K562 (cell line): ENCODE measurements around the gene CD164. TPM values are rescaled to one million over a fixed set of nuclear protein-coding genes. Genes with fewer than 3 reads are reported as not detected.

Source experiments
- ARID4B ChIP-seq: sonication (generic); formaldehyde crosslinking; IDR thresholded peaks from 2 replicates; pipeline ENCODE4 v1.8.0; 2022; ENCODE audit warnings: mild to moderate bottlenecking, missing genetic modification reagents
- ASH1L ChIP-seq: fragments of 450-650 bp; IDR thresholded peaks from 2 replicates; pipeline ENCODE4 v1.6.1; 2018; ENCODE audit warnings: borderline replicate concordance, mild to moderate bottlenecking, low read depth; ENCODE audit not compliant: partially characterized antibody
- CEBPB ChIP-seq: fragments of 450-650 bp; IDR thresholded peaks from 2 replicates; pipeline ENCODE4 v1.6.1; 2016; ENCODE audit warnings: missing genetic modification characterization, missing compliant biosample characterization
- CHD2 ChIP-seq: IDR thresholded peaks from 2 replicates; pipeline ENCODE4 v1.6.1; 2011; ENCODE audit warnings: low read depth, low read length
- CTCF ChIP-seq, 3 experiments: IDR thresholded peaks in 2 of 3; conservative IDR thresholded peaks in 1 of 3; 2 replicates each; pipeline ENCODE4 v1.5.1; 2011 to 2012; ENCODE audit warnings: low read length in 3 of 3, mild to moderate bottlenecking in 3 of 3, control low read depth in 2 of 3, improper control_type of control experiment in 1 of 3, inconsistent platforms in 1 of 3, low read depth in 1 of 3, mixed read lengths in 1 of 3, moderate library complexity in 1 of 3; ENCODE audit not compliant: insufficient read depth in 2 of 3
- ELF4 ChIP-seq: fragments of 450-650 bp; formaldehyde crosslinking; IDR thresholded peaks from 2 replicates; pipeline ENCODE4 v1.4.0; 2022; ENCODE audit warnings: missing genetic modification characterization
- ETS1 ChIP-seq: conservative IDR thresholded peaks from 2 replicates; pipeline ENCODE4 v1.6.1; 2011; ENCODE audit warnings: low read depth, mild to moderate bottlenecking, low read length; ENCODE audit not compliant: control insufficient read depth
- GABPA ChIP-seq: fragments of 200-800 bp; sonication (Bioruptor generic); conservative IDR thresholded peaks from 2 replicates; pipeline ENCODE4 v1.6.1; 2016; ENCODE audit warnings: low read depth, missing genetic modification characterization, missing compliant biosample characterization
- JUNB ChIP-seq: fragments of 450-650 bp; formaldehyde crosslinking; conservative IDR thresholded peaks from 2 replicates; pipeline ENCODE4 v1.4.0; 2020; ENCODE audit warnings: mild to moderate bottlenecking
- KLF13 ChIP-seq: fragments of 450-650 bp; IDR thresholded peaks from 2 replicates; pipeline ENCODE4 v1.6.1; 2016; ENCODE audit warnings: missing genetic modification characterization, low read depth, mild to moderate bottlenecking, missing compliant biosample characterization, moderate library complexity, borderline replicate concordance
- MITF ChIP-seq: IDR thresholded peaks from 2 replicates; pipeline ENCODE4 v1.6.1; 2014; ENCODE audit warnings: antibody characterized with exemption
- PHTF2 ChIP-seq: fragments of 250-450 bp; sonication (Bioruptor Pico); IDR thresholded peaks from 2 replicates; pipeline ENCODE4 v1.5.0; 2021; ENCODE audit warnings: mild to moderate bottlenecking
- RUNX1 ChIP-seq: sonication (generic); IDR thresholded peaks from 2 replicates; pipeline ENCODE4 v1.6.1; 2016; ENCODE audit warnings: antibody characterized with exemption, low read depth
- SMARCA5 ChIP-seq: fragments of 450-650 bp; IDR thresholded peaks from 2 replicates; pipeline ENCODE4 v1.6.1; 2016
- USF1 ChIP-seq: sonication (generic); formaldehyde crosslinking; IDR thresholded peaks from 2 replicates; pipeline ENCODE4 v1.9.0; 2022; ENCODE audit warnings: mild to moderate bottlenecking, missing genetic modification reagents
- ZNF445 ChIP-seq: fragments of 250-450 bp; sonication (Bioruptor Pico); IDR thresholded peaks from 2 replicates; pipeline ENCODE4 v1.4.0; 2020; ENCODE audit warnings: low read depth, mild to moderate bottlenecking, moderate library complexity
- ZNF778 ChIP-seq: fragments of 450-650 bp; formaldehyde crosslinking; IDR thresholded peaks from 2 replicates; pipeline ENCODE4 v1.4.0; 2020; ENCODE audit warnings: mild to moderate bottlenecking, moderate library complexity
- ZZZ3 ChIP-seq: fragments of 450-650 bp; IDR thresholded peaks from 2 replicates; pipeline ENCODE4 v1.6.1; 2016; ENCODE audit warnings: antibody characterized with exemption, mild to moderate bottlenecking, moderate library complexity
- polyA plus RNA-seq, 8 experiments: library from polyadenylated mRNA; depleted of rRNA in 4 of 8; stranded (reverse) in 5 of 8; unstranded in 3 of 8; fragments of >200 nt; fragmentation: Nextera tagmentation in 2 of 8; fragmentation: Illumina TruSeq in 1 of 8; extraction: Ambion mirVana in 2 of 8; extraction: Trizol in 1 of 8; gene quantifications; 2 replicates each; pipeline versions ENCODE4 v1.2.1 to v1.2.3, GENCODE V29; 2011 to 2014; ENCODE audit warnings: inconsistent platforms in 1 of 8, missing spikeins in 1 of 8
- total RNA-seq, 7 experiments: library from RNA; depleted of rRNA in 6 of 7; stranded (reverse); fragments of >200 nt in 6 of 7; fragmentation: Illumina TruSeq in 2 of 7; extraction: Trizol in 2 of 7; gene quantifications; 2 replicates each; pipeline versions ENCODE4 v1.2.1 to v1.2.3, GENCODE V29; 2011 to 2021; ENCODE audit warnings: low replicate concordance in 1 of 7

The CD164 gene
- total and polyA plus RNA-seq, 9 of the 15 experiments (the other 6 are each of a cell fraction or from before 2014, with no cell fraction given), result 79.5 to 317 (median 165) TPM

- TF ChIP-seq PHTF2 (CRISPR knock-in tag) (no peak), ETS1 (peak; percentile 80), USF1 (CRISPR knock-in tag) (peak; percentile 94), CHD2 (no peak), CTCF (IDR thresholded peaks at IDR 0.05 in 2 of 3, conservative IDR thresholded peaks at IDR 0.05 in 1 of 3; ENCODE audit: insufficient read depth in 2 of 3, low read depth in 1 of 3, low read length in 3 of 3) (peak; percentile 56 to 83 (median 62)), ZNF445 (CRISPR knock-in tag) (no peak), SMARCA5 (no peak), ASH1L (peak; percentile 88), KLF13 (peak; percentile 92), MITF (peak; percentile 48), ZNF778 (no peak), JUNB (no peak), ZZZ3 (no peak), ELF4 (CRISPR knock-in tag) (no peak), RUNX1 (no peak), ARID4B (peak; percentile 71), GABPA (tag) (peak; percentile 90), CEBPB (tag) (peak; percentile 67)
Measured at GRCh38 chr6:109382576-109383437, 540 bp upstream of the CD164 start (continued).
